ENCODE measurements around the gene TEAD4. TPM values are rescaled to one million over a fixed set of nuclear protein-coding genes. Genes with fewer than 3 reads are reported as not detected.

TEAD4 gene
- total RNA-seq, 1 experiment from 2014 or later, result 127 TPM

DNA sequence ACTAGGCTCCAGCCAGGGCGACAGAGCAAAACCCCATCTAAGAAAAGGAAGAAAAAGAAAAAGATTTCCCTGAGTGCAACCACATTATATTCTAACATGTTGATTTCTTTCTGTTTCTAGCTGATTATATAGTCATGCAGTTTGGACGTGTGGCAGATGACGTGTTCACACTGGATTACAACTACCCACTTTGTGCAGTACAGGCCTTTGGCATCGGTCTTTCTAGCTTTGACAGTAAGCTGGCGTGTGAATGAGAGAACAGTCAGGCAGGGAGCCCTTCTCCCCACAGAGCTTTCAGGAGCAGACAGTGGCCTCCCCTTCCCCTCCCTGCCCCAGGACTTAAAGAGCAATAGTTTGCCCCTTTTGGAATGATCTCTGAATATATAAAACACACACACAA lies 20.0 kb upstream of the TEAD4 start:
- no peak overlapping the region for H3K4me3 Mint-ChIP-seq
- Histone ChIP-seq H3K79me2 (ENCODE audit: insufficient read depth, low read length) (no peaks in the 10 kb centered on the region), H2BK12ac (ENCODE audit: insufficient read length, low read depth, low read length) (no peak overlapping the region), H3K56ac (ENCODE audit: insufficient read length, low read depth, low read length) (no peak overlapping the region), H3K14ac (ENCODE audit: insufficient read depth, low read length) (no peak overlapping the region), H3K4me2 (ENCODE audit: insufficient read depth, insufficient read length, low read length) (no peak overlapping the region), H4K5ac (ENCODE audit: insufficient read length, low read depth, low read length) (no peak overlapping the region), H2BK15ac (ENCODE audit: low read depth, low read length) (no peak overlapping the region), H3K9me3 (ENCODE audit: control insufficient read depth, low read depth, low read length) (no peaks in the 10 kb centered on the region), H3K4me1 (ENCODE audit: insufficient read depth, low read length) (no peaks in the 10 kb centered on the region), H3K23ac (ENCODE audit: insufficient read length, low read depth, low read length) (no peak overlapping the region), H2BK5ac (ENCODE audit: insufficient read length, low read length) (no peak overlapping the region), H4K20me1 (ENCODE audit: control insufficient read depth, insufficient read depth, insufficient read length) (no peaks in the 10 kb centered on the region), H4K8ac (replicated peaks; ENCODE audit: insufficient read length, low read depth, low read length) (no peak overlapping the region), H3K27ac (ENCODE audit: insufficient read length, low read depth, low read length) (no peak overlapping the region), H4K91ac (ENCODE audit: insufficient read length, low read depth, low read length) (no peak overlapping the region), H3T11ph (ENCODE audit: low read length) (no peak overlapping the region), H3K18ac (ENCODE audit: insufficient read length, low read depth, low read length) (no peak overlapping the region), H3K9ac (ENCODE audit: extremely low read depth, insufficient read length, low read length) (no peak overlapping the region), H2BK120ac (ENCODE audit: low read depth, low read length, poor library complexity, severe bottlenecking) (no peak overlapping the region), H2AFZ (ENCODE audit: low read length) (no peak overlapping the region), H3K27me3 (ENCODE audit: insufficient read depth, low read length) (no peaks in the 10 kb centered on the region), H2AK5ac (ENCODE audit: insufficient read length, low read length) (no peak overlapping the region), H3K23me2 (ENCODE audit: insufficient read length, low read depth, low read length, poor library complexity, severe bottlenecking) (no peaks in the 10 kb centered on the region), H3K79me1 (ENCODE audit: insufficient read depth, low read depth, low read length, poor library complexity, severe bottlenecking) (no peaks in the 10 kb centered on the region), H2BK20ac (ENCODE audit: low read depth, low read length, poor library complexity, severe bottlenecking) (no peak overlapping the region), H3K4ac (ENCODE audit: low read depth, low read length) (no peak overlapping the region)
- peaks cover 0 to 47% (median 44%) of the 10 kb centered on the region in 3 experiments; a peak in 6 of 7 replicates for H3K36me3 Mint-ChIP-seq (ENCODE audit: insufficient read depth in 1 of 3, low read depth in 3 of 3)
- no peak for DNase-seq
- TF ChIP-seq CTCF (conservative IDR thresholded peaks at IDR 0.05), result no peak
- H3K4me1 Mint-ChIP-seq, result no peaks in the 10 kb centered on the region
- no peaks in the 10 kb centered on the region for H3K9me3 Mint-ChIP-seq
- WGBS (ENCODE audit: extremely low coverage, insufficient read length, low lambda C conversion rate), result no CpG with 5 or more reads among the region's 5 CpGs
- no peak overlapping the region for H3K27ac Mint-ChIP-seq
- no peaks in the 10 kb centered on the region for H3K27me3 Mint-ChIP-seq (ENCODE audit: low read depth)
